Measurements from ENCODE around the gene TTC33.

Gene TTC33

GRCh38 chr5:40688127-40688761 lies 67.5 kb downstream of the TTC33 start:
- TF ChIP-seq, protein P1, sequence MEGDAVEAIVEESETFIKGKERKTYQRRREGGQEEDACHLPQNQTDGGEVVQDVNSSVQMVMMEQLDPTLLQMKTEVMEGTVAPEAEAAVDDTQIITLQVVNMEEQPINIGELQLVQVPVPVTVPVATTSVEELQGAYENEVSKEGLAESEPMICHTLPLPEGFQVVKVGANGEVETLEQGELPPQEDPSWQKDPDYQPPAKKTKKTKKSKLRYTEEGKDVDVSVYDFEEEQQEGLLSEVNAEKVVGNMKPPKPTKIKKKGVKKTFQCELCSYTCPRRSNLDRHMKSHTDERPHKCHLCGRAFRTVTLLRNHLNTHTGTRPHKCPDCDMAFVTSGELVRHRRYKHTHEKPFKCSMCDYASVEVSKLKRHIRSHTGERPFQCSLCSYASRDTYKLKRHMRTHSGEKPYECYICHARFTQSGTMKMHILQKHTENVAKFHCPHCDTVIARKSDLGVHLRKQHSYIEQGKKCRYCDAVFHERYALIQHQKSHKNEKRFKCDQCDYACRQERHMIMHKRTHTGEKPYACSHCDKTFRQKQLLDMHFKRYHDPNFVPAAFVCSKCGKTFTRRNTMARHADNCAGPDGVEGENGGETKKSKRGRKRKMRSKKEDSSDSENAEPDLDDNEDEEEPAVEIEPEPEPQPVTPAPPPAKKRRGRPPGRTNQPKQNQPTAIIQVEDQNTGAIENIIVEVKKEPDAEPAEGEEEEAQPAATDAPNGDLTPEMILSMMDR (conservative IDR thresholded peaks at IDR 0.05) = peak; percentile 90
- no peak for TF ChIP-seq ZFX (IDR thresholded peaks at IDR 0.05)
- no peak overlapping the region for H3K27ac ChIP-seq

DNA sequence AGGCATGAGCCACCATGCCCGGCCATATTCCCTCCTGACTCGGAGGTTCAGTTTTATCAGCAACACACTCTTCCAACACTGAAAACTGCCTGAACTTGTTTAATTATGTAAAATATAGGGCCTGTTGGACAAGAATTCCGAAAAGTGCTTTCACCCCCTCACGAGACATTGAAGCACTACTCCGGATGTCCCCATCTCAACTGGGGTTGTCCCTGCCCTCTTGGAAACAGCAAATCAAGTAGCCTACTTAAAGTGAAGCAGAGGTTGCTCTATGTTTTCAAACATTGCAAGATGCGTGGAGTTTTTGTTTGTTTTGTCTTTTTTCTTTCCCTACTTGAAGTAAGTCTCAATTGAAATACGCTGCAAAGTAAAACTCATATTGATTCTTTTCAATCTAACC lies 68.4 kb downstream of the TTC33 start:
- TF ChIP-seq, protein P1 (conservative IDR thresholded peaks at IDR 0.05) = no peak
- TF ChIP-seq ZFX (IDR thresholded peaks at IDR 0.05) = no peak
- no peak overlapping the region for H3K27ac ChIP-seq

DNA sequence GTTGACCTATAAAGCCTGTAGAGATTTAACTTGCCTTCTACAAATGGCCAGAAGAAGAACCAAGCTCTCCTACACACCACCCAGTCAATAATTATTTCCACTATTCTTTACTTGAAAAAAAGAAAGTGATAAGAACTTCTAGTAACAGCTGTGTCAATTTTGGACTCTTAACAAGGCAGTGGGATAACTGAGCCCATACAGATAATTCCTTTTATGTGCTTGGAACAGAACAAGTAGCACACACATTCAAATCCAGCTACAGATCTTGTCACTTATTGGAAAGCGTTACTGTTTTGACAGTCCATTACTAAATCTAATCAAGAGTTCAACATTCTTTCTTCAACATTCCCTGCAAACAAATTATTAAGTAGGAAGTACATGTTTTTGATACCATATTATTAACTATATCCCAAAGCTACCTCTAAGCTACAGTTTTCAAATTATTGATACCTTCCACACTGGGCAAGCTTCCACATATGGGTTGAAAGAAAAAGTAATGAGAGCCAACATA lies 69.7 kb downstream of the TTC33 start:
- H3K27ac ChIP-seq = no peak overlapping the region

GRCh38 chr5:40685193-40685592 lies 70.6 kb downstream of the TTC33 start:
- no peak for TF ChIP-seq ZFX (IDR thresholded peaks at IDR 0.05)
- TF ChIP-seq, protein P1 (conservative IDR thresholded peaks at IDR 0.05) = no peak
- no peak overlapping the region for H3K27ac ChIP-seq

More for the DNA sequence above, 69.7 kb downstream of the TTC33 start:
- TF ChIP-seq ZFX (IDR thresholded peaks at IDR 0.05) = no peak
- TF ChIP-seq, protein P1 (conservative IDR thresholded peaks at IDR 0.05) = no peak

DNA sequence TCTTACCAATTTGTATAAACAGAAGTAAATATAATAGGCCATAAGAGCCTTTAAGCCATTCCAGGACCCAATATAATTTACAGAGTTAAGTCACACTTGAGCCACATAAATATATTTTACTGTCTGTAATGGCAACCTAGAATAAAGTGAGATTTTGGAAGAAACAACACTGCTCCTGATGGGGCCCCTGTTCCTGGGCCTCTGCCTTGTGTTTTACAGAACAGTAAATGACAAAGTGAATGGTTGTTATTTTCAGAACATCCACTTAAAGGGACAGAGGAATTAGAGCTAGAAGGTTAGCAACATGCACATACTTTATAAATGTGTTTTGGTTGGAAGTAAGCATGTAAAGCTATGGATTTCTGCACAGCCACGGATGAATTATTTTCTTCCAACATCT lies 72.5 kb downstream of the TTC33 start:
- no peak overlapping the region for H3K27ac ChIP-seq

GRCh38 chr5:40682154-40683017 lies 73.4 kb downstream of the TTC33 start:
- TF ChIP-seq ZFX (IDR thresholded peaks at IDR 0.05) = no peak
- TF ChIP-seq, protein P1 (conservative IDR thresholded peaks at IDR 0.05) = no peak
- H3K27ac ChIP-seq = no peak overlapping the region

More for the DNA sequence above, 72.5 kb downstream of the TTC33 start:
- TF ChIP-seq, protein P1 (conservative IDR thresholded peaks at IDR 0.05) = no peak
- no peak for TF ChIP-seq ZFX (IDR thresholded peaks at IDR 0.05)

Measured in C4-2B (cell line).